Astrocyte (in vitro differentiated cells and primary cell): ENCODE data around the gene SNRNP40. TPM values are rescaled to one million over a fixed set of nuclear protein-coding genes. Genes with fewer than 3 reads are reported as not detected.

Experiments
- DNase-seq: peaks from one replicate; pipeline ENCODE4 v3.0.0-alpha.2; 2010; ENCODE audit warnings: low read depth
- FAIRE-seq: peaks from 2 replicates; lab custom pipeline; 2011; peaks lifted over from hg19 to GRCh38; lab: Jason Lieb, UNC
- H2AFZ ChIP-seq: 2 replicates; pipeline ENCODE4 v1.6.0; 2012; ENCODE audit warnings: low read depth, low read length, inconsistent platforms
- H3K27ac ChIP-seq: 2 replicates; pipeline ENCODE4 v1.5.1; 2011; ENCODE audit warnings: low read depth, low read length, inconsistent platforms
- H3K27me3 ChIP-seq: 2 replicates; pipeline ENCODE4 v1.6.0; 2011; ENCODE audit warnings: low read length, inconsistent platforms; ENCODE audit not compliant: insufficient read depth
- H3K36me3 ChIP-seq: 2 replicates; pipeline ENCODE4 v1.5.1; 2011; ENCODE audit warnings: low read length, inconsistent platforms; ENCODE audit not compliant: insufficient read depth
- H3K4me1 ChIP-seq: 2 replicates; pipeline ENCODE4 v1.5.1; 2011; ENCODE audit warnings: low read length, inconsistent platforms; ENCODE audit not compliant: insufficient read depth
- H3K4me2 ChIP-seq: 2 replicates; pipeline ENCODE4 v1.6.0; 2012; ENCODE audit warnings: low read length, inconsistent platforms
- H3K4me3 ChIP-seq: 2 replicates; pipeline ENCODE4 v1.5.1; 2011; ENCODE audit warnings: low read depth, mild to moderate bottlenecking, low read length, inconsistent platforms; ENCODE audit not compliant: insufficient read depth
- H3K79me2 ChIP-seq: 2 replicates; pipeline ENCODE4 v1.6.0; 2012; ENCODE audit warnings: mild to moderate bottlenecking, low read length, inconsistent platforms; ENCODE audit not compliant: insufficient read depth
- H3K9ac ChIP-seq: 2 replicates; pipeline ENCODE4 v1.6.0; 2012; ENCODE audit warnings: mild to moderate bottlenecking, low read length, inconsistent platforms
- H3K9me3 ChIP-seq: 2 replicates; pipeline ENCODE4 v1.5.1; 2012; ENCODE audit warnings: low read depth, mild to moderate bottlenecking, low read length, inconsistent platforms; ENCODE audit not compliant: insufficient read depth
- H4K20me1 ChIP-seq: 2 replicates; pipeline ENCODE4 v1.6.0; 2012; ENCODE audit warnings: low read length, inconsistent platforms; ENCODE audit not compliant: insufficient read depth
- H3K27ac Mint-ChIP-seq: one replicate; pipeline ENCODE4 v1.8.0; 2021; ENCODE audit warnings: mild to moderate bottlenecking, mixed read lengths; ENCODE audit not compliant: unreplicated experiment
- H3K27me3 Mint-ChIP-seq: one replicate; pipeline ENCODE4 v1.8.0; 2021; ENCODE audit warnings: low read depth, mixed read lengths; ENCODE audit not compliant: unreplicated experiment
- H3K36me3 Mint-ChIP-seq: one replicate; pipeline ENCODE4 v1.8.0; 2021; ENCODE audit warnings: low read depth, mixed read lengths; ENCODE audit not compliant: unreplicated experiment
- H3K4me1 Mint-ChIP-seq: one replicate; pipeline ENCODE4 v1.8.0; 2021; ENCODE audit warnings: low read depth, mixed read lengths; ENCODE audit not compliant: unreplicated experiment
- H3K4me3 Mint-ChIP-seq: one replicate; pipeline ENCODE4 v1.8.0; 2021; ENCODE audit warnings: mild to moderate bottlenecking, moderate library complexity, mixed read lengths; ENCODE audit not compliant: unreplicated experiment
- H3K9me3 Mint-ChIP-seq: one replicate; pipeline ENCODE4 v1.8.0; 2021; ENCODE audit warnings: mild to moderate bottlenecking, mixed read lengths; ENCODE audit not compliant: unreplicated experiment
- EZH2 ChIP-seq: IDR thresholded peaks from 2 replicates; pipeline ENCODE4 v1.6.1; 2012; ENCODE audit warnings: mild to moderate bottlenecking, low read length, inconsistent platforms; ENCODE audit not compliant: insufficient read depth
- total RNA-seq: library from RNA; stranded (reverse); gene quantifications from 2 replicates; pipeline ENCODE4 v1.2.1, GENCODE V29; 2021
- TF ChIP-seq, protein P1 (sequence below): IDR thresholded peaks from 2 replicates; pipeline ENCODE4 v1.5.1; 2011; ENCODE audit warnings: low read depth, mild to moderate bottlenecking, inconsistent platforms, low read length, moderate library complexity; ENCODE audit not compliant: insufficient read depth

Gene SNRNP40
- total RNA-seq, 1 donor from 2014 or later, result 42.0 TPM

DNA sequence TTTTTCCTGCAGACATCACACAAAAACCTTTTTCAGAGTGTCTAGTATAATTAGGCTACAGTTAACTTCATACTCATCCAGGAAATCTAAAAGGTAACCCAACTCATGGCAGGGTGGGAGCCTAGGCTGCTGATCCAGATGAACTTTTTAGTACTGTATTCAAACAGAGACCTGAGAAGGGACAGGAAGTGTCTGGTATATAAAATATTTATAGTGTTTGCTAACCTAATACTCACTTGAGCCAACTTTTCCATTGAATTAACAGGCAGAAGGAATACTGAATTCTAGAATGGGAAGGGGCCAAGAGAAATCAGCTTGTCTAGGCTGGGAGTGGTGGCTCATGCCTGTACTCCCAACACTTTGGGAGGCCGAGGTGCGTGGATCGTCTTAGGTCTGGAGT is 34.7 kb downstream of the SNRNP40 start:
- Histone ChIP-seq H3K79me2 (no peaks in the 10 kb centered on the region), H3K4me1 (no peaks in the 10 kb centered on the region), H3K9me3 (no peaks in the 10 kb centered on the region), H3K27me3 (no peaks in the 10 kb centered on the region), H2AFZ (no peak overlapping the region), H3K27ac (no peak overlapping the region), H4K20me1 (peaks cover 4% of the 10 kb centered on the region), H3K9ac (no peak overlapping the region), H3K4me3 (no peak overlapping the region), H3K36me3 (peaks cover 52% of the 10 kb centered on the region), H3K4me2 (no peak overlapping the region)
- FAIRE-seq (no peak), DNase-seq (no peak)
- Mint-ChIP-seq H3K27me3 (no peaks in the 10 kb centered on the region), H3K4me1 (peaks cover 9% of the 10 kb centered on the region), H3K36me3 (peaks cover 7% of the 10 kb centered on the region), H3K27ac (no peak overlapping the region), H3K4me3 (no peak overlapping the region), H3K9me3 (no peaks in the 10 kb centered on the region)
- TF ChIP-seq, protein P1, sequence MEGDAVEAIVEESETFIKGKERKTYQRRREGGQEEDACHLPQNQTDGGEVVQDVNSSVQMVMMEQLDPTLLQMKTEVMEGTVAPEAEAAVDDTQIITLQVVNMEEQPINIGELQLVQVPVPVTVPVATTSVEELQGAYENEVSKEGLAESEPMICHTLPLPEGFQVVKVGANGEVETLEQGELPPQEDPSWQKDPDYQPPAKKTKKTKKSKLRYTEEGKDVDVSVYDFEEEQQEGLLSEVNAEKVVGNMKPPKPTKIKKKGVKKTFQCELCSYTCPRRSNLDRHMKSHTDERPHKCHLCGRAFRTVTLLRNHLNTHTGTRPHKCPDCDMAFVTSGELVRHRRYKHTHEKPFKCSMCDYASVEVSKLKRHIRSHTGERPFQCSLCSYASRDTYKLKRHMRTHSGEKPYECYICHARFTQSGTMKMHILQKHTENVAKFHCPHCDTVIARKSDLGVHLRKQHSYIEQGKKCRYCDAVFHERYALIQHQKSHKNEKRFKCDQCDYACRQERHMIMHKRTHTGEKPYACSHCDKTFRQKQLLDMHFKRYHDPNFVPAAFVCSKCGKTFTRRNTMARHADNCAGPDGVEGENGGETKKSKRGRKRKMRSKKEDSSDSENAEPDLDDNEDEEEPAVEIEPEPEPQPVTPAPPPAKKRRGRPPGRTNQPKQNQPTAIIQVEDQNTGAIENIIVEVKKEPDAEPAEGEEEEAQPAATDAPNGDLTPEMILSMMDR, result no peak
- no peak for TF ChIP-seq EZH2

DNA sequence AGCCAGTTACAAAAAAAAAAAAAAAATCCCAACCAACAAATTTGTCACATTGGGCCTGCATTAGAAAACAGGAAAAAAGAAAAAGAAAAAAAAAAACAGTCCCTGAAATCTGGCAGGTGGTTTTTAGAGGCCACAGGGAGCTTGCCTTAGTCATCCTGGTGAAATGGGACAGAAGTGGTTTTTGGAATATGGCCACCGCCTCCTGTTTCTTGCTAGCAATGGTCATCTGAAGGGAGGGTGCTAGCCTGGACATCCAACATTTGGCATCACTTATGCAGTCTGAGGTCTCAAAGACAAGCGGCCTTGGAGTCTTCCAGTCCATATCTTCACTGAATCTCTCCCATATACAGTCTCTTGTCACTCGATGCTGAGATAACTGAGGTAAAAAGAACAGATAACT is 36.8 kb downstream of the SNRNP40 start:
- no peak for FAIRE-seq
- Mint-ChIP-seq H3K4me1 (no peaks in the 10 kb centered on the region), H3K36me3 (peaks cover 5% of the 10 kb centered on the region), H3K27ac (no peak overlapping the region), H3K4me3 (no peak overlapping the region), H3K27me3 (no peaks in the 10 kb centered on the region), H3K9me3 (no peaks in the 10 kb centered on the region)
- H3K79me2 ChIP-seq, result no peaks in the 10 kb centered on the region
- DNase-seq, result no peak
- no peaks in the 10 kb centered on the region for H3K9me3 ChIP-seq
- H4K20me1 ChIP-seq, result no peaks in the 10 kb centered on the region
- H3K27ac ChIP-seq, result no peak overlapping the region
- TF ChIP-seq, protein P1, result no peak
- no peak overlapping the region for H2AFZ ChIP-seq
- no peaks in the 10 kb centered on the region for H3K27me3 ChIP-seq
- H3K9ac ChIP-seq, result no peak overlapping the region
- no peak overlapping the region for H3K4me3 ChIP-seq
- H3K4me2 ChIP-seq, result no peak overlapping the region
- H3K4me1 ChIP-seq, result no peaks in the 10 kb centered on the region
- peaks cover 42% of the 10 kb centered on the region for H3K36me3 ChIP-seq

DNA sequence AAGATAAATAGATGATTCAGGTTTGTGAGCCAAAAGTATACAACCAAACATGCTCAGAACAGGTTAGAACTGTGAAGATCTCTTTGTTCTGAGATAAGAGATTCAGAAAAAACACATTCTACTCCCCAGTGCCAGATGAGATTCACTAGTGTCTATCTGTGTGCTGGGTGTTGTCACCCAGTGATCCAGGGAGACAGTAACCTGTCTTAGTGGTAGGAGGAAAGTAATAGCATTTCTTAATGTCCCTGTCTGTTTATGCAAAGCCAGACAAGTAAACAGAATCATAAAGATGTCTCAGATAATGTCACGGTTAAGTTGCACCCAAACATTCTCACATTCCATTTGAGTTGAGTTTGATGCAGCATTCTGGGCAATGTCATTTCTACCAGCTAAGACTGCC is 38.0 kb downstream of the SNRNP40 start:
- H3K9ac ChIP-seq, result no peak overlapping the region
- no peaks in the 10 kb centered on the region for H3K4me1 ChIP-seq
- H3K4me2 ChIP-seq, result no peak overlapping the region
- peaks cover 5% of the 10 kb centered on the region for H3K36me3 Mint-ChIP-seq
- H3K9me3 Mint-ChIP-seq, result no peaks in the 10 kb centered on the region
- H3K4me3 Mint-ChIP-seq, result no peak overlapping the region
- H3K27me3 ChIP-seq, result no peaks in the 10 kb centered on the region
- H3K79me2 ChIP-seq, result no peaks in the 10 kb centered on the region
- TF ChIP-seq, protein P1, result no peak
- TF ChIP-seq EZH2, result no peak
- no peaks in the 10 kb centered on the region for H4K20me1 ChIP-seq
- peaks cover 32% of the 10 kb centered on the region for H3K36me3 ChIP-seq
- no peaks in the 10 kb centered on the region for H3K4me1 Mint-ChIP-seq
- no peak overlapping the region for H3K4me3 ChIP-seq
- no peak overlapping the region for H2AFZ ChIP-seq
- H3K27me3 Mint-ChIP-seq, result no peaks in the 10 kb centered on the region
- no peak overlapping the region for H3K27ac ChIP-seq
- no peaks in the 10 kb centered on the region for H3K9me3 ChIP-seq
- DNase-seq (no peak), FAIRE-seq (no peak)
- no peak overlapping the region for H3K27ac Mint-ChIP-seq
